GM23338 (cell line): ENCODE results near the gene KCNK16. TPM values are rescaled to one million over a fixed set of nuclear protein-coding genes. Genes with fewer than 3 reads are reported as not detected.

Experiments used
- ATAC-seq: fragments of 200-7000 bp; cut with Tn5 transposase; 3 replicates; pipeline ENCODE4 v1.9.1; 2020
- DNase-seq: peaks from one replicate; pipeline ENCODE4 v3.0.0-alpha.2; 2015; ENCODE audit warnings: low spot score
- H2AFZ ChIP-seq: fragments of 200-600 bp; sonication (generic); 2 replicates; pipeline ENCODE4 v1.8.0; 2016; ENCODE audit warnings: antibody characterized with exemption, mild to moderate bottlenecking, moderate library complexity
- H3F3A ChIP-seq: fragments of 200-600 bp; sonication (generic); replicated peaks from 2 replicates; pipeline ENCODE4 v1.8.0; 2017; ENCODE audit warnings: antibody characterized with exemption, mixed run types, low read depth
- H3K27ac ChIP-seq: fragments of 200-600 bp; sonication (generic); 2 replicates; pipeline ENCODE4 v1.6.1; 2016; ENCODE audit warnings: low read depth
- H3K27me3 ChIP-seq: fragments of 200-600 bp; sonication (generic); 2 replicates; pipeline ENCODE4 v1.8.0; 2016; ENCODE audit warnings: mild to moderate bottlenecking, mixed run types, moderate library complexity; ENCODE audit not compliant: insufficient read depth
- H3K36me3 ChIP-seq: fragments of 200-600 bp; sonication (generic); 2 replicates; pipeline ENCODE4 v1.8.0; 2016; ENCODE audit warnings: mild to moderate bottlenecking; ENCODE audit not compliant: insufficient read depth
- H3K4me1 ChIP-seq: fragments of 200-600 bp; sonication (generic); 2 replicates; pipeline ENCODE4 v1.8.0; 2016; ENCODE audit warnings: mild to moderate bottlenecking, moderate library complexity; ENCODE audit not compliant: insufficient read depth
- H3K4me2 ChIP-seq: fragments of 200-600 bp; sonication (generic); 2 replicates; pipeline ENCODE4 v1.7.1; 2017; ENCODE audit warnings: mixed run types
- H3K4me3 ChIP-seq: fragments of 200-600 bp; sonication (generic); 2 replicates; pipeline ENCODE4 v1.6.1; 2016; ENCODE audit warnings: mixed run types
- H3K79me2 ChIP-seq: fragments of 200-600 bp; sonication (generic); replicated peaks from 2 replicates; pipeline ENCODE4 v1.8.0; 2017; ENCODE audit warnings: mild to moderate bottlenecking; ENCODE audit not compliant: insufficient read depth
- H3K9me2 ChIP-seq: fragments of 200-600 bp; sonication (generic); 2 replicates; pipeline ENCODE4 v1.8.0; 2017; ENCODE audit not compliant: insufficient read depth
- H4K20me1 ChIP-seq: fragments of 200-600 bp; sonication (generic); replicated peaks from 2 replicates; pipeline ENCODE4 v1.8.0; 2017; ENCODE audit warnings: mild to moderate bottlenecking; ENCODE audit not compliant: insufficient read depth
- H3K27ac Mint-ChIP-seq: 2 replicates; pipeline ENCODE4 v1.8.0; 2020; ENCODE audit warnings: inconsistent platforms, mild to moderate bottlenecking, moderate library complexity, mixed read lengths
- H3K27me3 Mint-ChIP-seq: 3 replicates; pipeline ENCODE4 v1.8.0; 2022; ENCODE audit warnings: low read depth, mild to moderate bottlenecking, moderate library complexity, mixed read lengths, inconsistent platforms; ENCODE audit not compliant: insufficient read depth, poor library complexity
- H3K36me3 Mint-ChIP-seq: 3 replicates; pipeline ENCODE4 v1.8.0; 2021; ENCODE audit warnings: low read depth, mild to moderate bottlenecking, inconsistent platforms, moderate library complexity, mixed read lengths
- H3K4me1 Mint-ChIP-seq: 3 replicates; pipeline ENCODE4 v1.8.0; 2020; ENCODE audit warnings: mild to moderate bottlenecking, inconsistent platforms, mixed read lengths
- H3K4me3 Mint-ChIP-seq: 3 replicates; pipeline ENCODE4 v1.8.0; 2021; ENCODE audit warnings: moderate library complexity, mild to moderate bottlenecking, inconsistent platforms, mixed read lengths
- H3K9me3 Mint-ChIP-seq: 3 replicates; pipeline ENCODE4 v1.8.0; 2020; ENCODE audit warnings: moderate library complexity, mild to moderate bottlenecking, inconsistent platforms, mixed read lengths
- CREB1 ChIP-seq: fragments of 250-450 bp; sonication (Bioruptor Pico); IDR thresholded peaks from 2 replicates; pipeline ENCODE4 v1.5.0; 2020; ENCODE audit warnings: low read depth, mild to moderate bottlenecking, moderate library complexity
- EZH2 ChIP-seq: fragments of 200-600 bp; sonication (generic); IDR thresholded peaks from one replicate; pipeline ENCODE4 v1.8.0; 2017; ENCODE audit warnings: antibody characterized with exemption, mild to moderate bottlenecking, low read depth; ENCODE audit not compliant: unreplicated experiment
- EZH2phosphoT487 ChIP-seq: fragments of 200-600 bp; sonication (generic); IDR thresholded peaks from one replicate; pipeline ENCODE4 v1.8.1; 2018; ENCODE audit warnings: antibody characterized with exemption; ENCODE audit not compliant: unreplicated experiment
- JUNB ChIP-seq: IDR thresholded peaks from one replicate; pipeline ENCODE4 v1.6.1; 2016; ENCODE audit warnings: antibody characterized with exemption; ENCODE audit not compliant: unreplicated experiment
- NANOG ChIP-seq: IDR thresholded peaks from 2 replicates; pipeline ENCODE4 v1.6.1; 2016; ENCODE audit warnings: antibody characterized with exemption, borderline replicate concordance
- POLR2AphosphoS5 ChIP-seq: IDR thresholded peaks from 2 replicates; pipeline ENCODE4 v1.6.1; 2016; ENCODE audit warnings: antibody characterized with exemption, low read depth
- REST ChIP-seq: IDR thresholded peaks from one replicate; pipeline ENCODE4 v1.6.1; 2018; ENCODE audit warnings: antibody characterized with exemption; ENCODE audit not compliant: unreplicated experiment
- STAT1 ChIP-seq: IDR thresholded peaks from one replicate; pipeline ENCODE4 v1.6.1; 2016; ENCODE audit warnings: antibody characterized with exemption; ENCODE audit not compliant: unreplicated experiment
- ZNF114 ChIP-seq: fragments of 250-450 bp; sonication (Bioruptor Pico); IDR thresholded peaks from 2 replicates; pipeline ENCODE4 v1.5.0; 2020; ENCODE audit warnings: mild to moderate bottlenecking, moderate library complexity
- ZNF331 ChIP-seq: fragments of 250-450 bp; sonication (Bioruptor Pico); IDR thresholded peaks from 2 replicates; pipeline ENCODE4 v1.5.0; 2020; ENCODE audit warnings: low read depth, mild to moderate bottlenecking, moderate library complexity
- ZNF462 ChIP-seq: fragments of 250-450 bp; sonication (Bioruptor Pico); IDR thresholded peaks from 2 replicates; pipeline ENCODE4 v1.5.0; 2020; ENCODE audit warnings: mild to moderate bottlenecking, moderate library complexity
- polyA plus RNA-seq: library from polyadenylated mRNA; unstranded; fragments of >200 nt; fragmentation: Nextera tagmentation; extraction: Ambion mirVana; gene quantifications from 2 replicates; pipeline ENCODE4 v1.2.1, GENCODE V29; 2016
- total RNA-seq: library from RNA; depleted of rRNA; stranded (reverse); fragments of >200 nt; shearing (Covaris generic); gene quantifications from 2 replicates; pipeline ENCODE4 v1.2.3, GENCODE V29; 2014
- TF ChIP-seq, protein P1 (sequence below), 2 experiments: fragments of 200-600 bp in 1 of 2; sonication (generic) in 1 of 2; conservative IDR thresholded peaks; 2 replicates each; pipeline versions ENCODE4 v1.5.1 to v1.6.1; 2016 to 2017; ENCODE audit warnings: antibody characterized with exemption in 2 of 2, low read depth in 2 of 2, mild to moderate bottlenecking in 2 of 2, moderate library complexity in 1 of 2
- TF ChIP-seq, protein P2 (sequence below): IDR thresholded peaks from 2 replicates; pipeline ENCODE4 v1.6.1; 2016; ENCODE audit warnings: antibody characterized with exemption

KCNK16 gene
- total and polyA plus RNA-seq, 2 experiments from 2014 or later, result not detected

- peaks cover 6% of the 10 kb centered on the region; the same call in 1 of the 2 replicates for H3K9me2 ChIP-seq
- no peak overlapping the region for H3K4me3 ChIP-seq
- Mint-ChIP-seq H3K9me3 (no peaks in the 10 kb centered on the region), H3K36me3 (no peaks in the 10 kb centered on the region), H3K4me3 (no peak overlapping the region), H3K27ac (no peak overlapping the region), H3K4me1 (peaks cover 29% of the 10 kb centered on the region), H3K27me3 (peaks cover 7% of the 10 kb centered on the region)
- no peak overlapping the region for H2AFZ ChIP-seq
- no peak overlapping the region for H3K27ac ChIP-seq
- no peaks in the 10 kb centered on the region for H3F3A ChIP-seq
- H3K4me1 ChIP-seq, result peaks cover 6% of the 10 kb centered on the region
- TF ChIP-seq NANOG, result no peak
- TF ChIP-seq ZNF114 (CRISPR knock-in tag), result no peak
- no peak for TF ChIP-seq EZH2
- TF ChIP-seq, protein P1, sequence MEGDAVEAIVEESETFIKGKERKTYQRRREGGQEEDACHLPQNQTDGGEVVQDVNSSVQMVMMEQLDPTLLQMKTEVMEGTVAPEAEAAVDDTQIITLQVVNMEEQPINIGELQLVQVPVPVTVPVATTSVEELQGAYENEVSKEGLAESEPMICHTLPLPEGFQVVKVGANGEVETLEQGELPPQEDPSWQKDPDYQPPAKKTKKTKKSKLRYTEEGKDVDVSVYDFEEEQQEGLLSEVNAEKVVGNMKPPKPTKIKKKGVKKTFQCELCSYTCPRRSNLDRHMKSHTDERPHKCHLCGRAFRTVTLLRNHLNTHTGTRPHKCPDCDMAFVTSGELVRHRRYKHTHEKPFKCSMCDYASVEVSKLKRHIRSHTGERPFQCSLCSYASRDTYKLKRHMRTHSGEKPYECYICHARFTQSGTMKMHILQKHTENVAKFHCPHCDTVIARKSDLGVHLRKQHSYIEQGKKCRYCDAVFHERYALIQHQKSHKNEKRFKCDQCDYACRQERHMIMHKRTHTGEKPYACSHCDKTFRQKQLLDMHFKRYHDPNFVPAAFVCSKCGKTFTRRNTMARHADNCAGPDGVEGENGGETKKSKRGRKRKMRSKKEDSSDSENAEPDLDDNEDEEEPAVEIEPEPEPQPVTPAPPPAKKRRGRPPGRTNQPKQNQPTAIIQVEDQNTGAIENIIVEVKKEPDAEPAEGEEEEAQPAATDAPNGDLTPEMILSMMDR (conservative IDR thresholded peaks at IDR 0.05; ENCODE audit: low read depth in 2 of 2), result no peak
- TF ChIP-seq EZH2phosphoT487, result no peak
- TF ChIP-seq, protein P2, sequence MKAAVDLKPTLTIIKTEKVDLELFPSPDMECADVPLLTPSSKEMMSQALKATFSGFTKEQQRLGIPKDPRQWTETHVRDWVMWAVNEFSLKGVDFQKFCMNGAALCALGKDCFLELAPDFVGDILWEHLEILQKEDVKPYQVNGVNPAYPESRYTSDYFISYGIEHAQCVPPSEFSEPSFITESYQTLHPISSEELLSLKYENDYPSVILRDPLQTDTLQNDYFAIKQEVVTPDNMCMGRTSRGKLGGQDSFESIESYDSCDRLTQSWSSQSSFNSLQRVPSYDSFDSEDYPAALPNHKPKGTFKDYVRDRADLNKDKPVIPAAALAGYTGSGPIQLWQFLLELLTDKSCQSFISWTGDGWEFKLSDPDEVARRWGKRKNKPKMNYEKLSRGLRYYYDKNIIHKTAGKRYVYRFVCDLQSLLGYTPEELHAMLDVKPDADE, result no peak
- TF ChIP-seq JUNB, result no peak
- TF ChIP-seq REST, result no peak
- TF ChIP-seq ZNF462, result no peak
- no peak for TF ChIP-seq ZNF331 (CRISPR knock-in tag)
- no peak for TF ChIP-seq STAT1
- TF ChIP-seq CREB1, result no peak
- TF ChIP-seq POLR2AphosphoS5, result no peak
- H3K79me2 ChIP-seq, result no peaks in the 10 kb centered on the region
- ATAC-seq (no peak), DNase-seq (no peak)
- no peaks in the 10 kb centered on the region for H3K27me3 ChIP-seq
- no peaks in the 10 kb centered on the region for H3K36me3 ChIP-seq
- H4K20me1 ChIP-seq, result no peaks in the 10 kb centered on the region; the same call in 1 of the 2 replicates
- H3K4me2 ChIP-seq, result no peak overlapping the region
Measured at GRCh38 chr6:39339096-39339867, 16.8 kb upstream of the KCNK16 start.
